Chondrocyte (in vitro differentiated cells): ENCODE measurements around the gene PRTG. TPM values are rescaled to one million over a fixed set of nuclear protein-coding genes. Genes with fewer than 3 reads are reported as not detected.
A peak's percentile ranks its signal among the peaks of the same experiment; 100 is the strongest.

ENCODE experiments used
- DNase-seq: peaks from one replicate; pipeline ENCODE4 v3.0.0; 2021; ENCODE audit warnings: mixed read lengths, low spot score
- H3K27ac Mint-ChIP-seq: one replicate; pipeline ENCODE4 v1.8.0; 2021; ENCODE audit warnings: mild to moderate bottlenecking, moderate library complexity, mixed read lengths; ENCODE audit not compliant: unreplicated experiment
- H3K27me3 Mint-ChIP-seq: 2 replicates; pipeline ENCODE4 v1.8.0; 2021; ENCODE audit warnings: low read depth, mixed read lengths
- H3K36me3 Mint-ChIP-seq: 2 replicates; pipeline ENCODE4 v1.8.0; 2021; ENCODE audit warnings: low read depth, mixed read lengths
- H3K4me1 Mint-ChIP-seq: 2 replicates; pipeline ENCODE4 v1.8.0; 2021; ENCODE audit warnings: low read depth, mild to moderate bottlenecking, mixed read lengths
- H3K4me3 Mint-ChIP-seq: one replicate; pipeline ENCODE4 v1.8.0; 2021; ENCODE audit warnings: mild to moderate bottlenecking, moderate library complexity, mixed read lengths; ENCODE audit not compliant: unreplicated experiment
- H3K9me3 Mint-ChIP-seq: 2 replicates; pipeline ENCODE4 v1.8.0; 2021; ENCODE audit warnings: low read depth, mixed read lengths
- CTCF ChIP-seq: fragments of 200-600 bp; sonication (generic); IDR thresholded peaks from 2 replicates; pipeline ENCODE4 v1.5.0; 2021; ENCODE audit warnings: antibody characterized with exemption, mild to moderate bottlenecking, moderate library complexity
- total RNA-seq: library from RNA; stranded (reverse); gene quantifications from 3 replicates; pipeline ENCODE4 v1.2.1, GENCODE V29; 2021

Gene PRTG
- total RNA-seq, 1 donor from 2014 or later = 3.1 TPM

DNA sequence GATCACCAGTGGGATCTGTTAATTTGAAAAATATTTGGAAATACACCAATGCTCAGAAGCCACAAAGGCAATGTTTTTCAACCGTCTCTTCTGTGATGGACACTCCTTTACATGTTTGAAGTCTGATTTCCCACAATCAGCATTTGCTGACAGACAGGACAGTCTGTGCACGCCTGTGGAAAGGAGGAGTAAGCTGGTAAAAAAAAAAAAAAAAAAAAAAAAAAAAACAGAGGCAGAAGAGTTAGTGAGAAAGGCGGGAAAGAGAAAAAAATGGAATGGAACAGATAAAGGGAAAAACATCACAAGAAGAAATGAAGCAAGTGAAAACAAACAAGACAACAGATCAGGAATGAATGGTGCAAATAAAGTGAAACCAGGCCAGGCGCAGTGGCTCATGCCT is 35.0 kb downstream of the PRTG start:
- no peak for TF ChIP-seq CTCF
- Mint-ChIP-seq H3K27me3 (no peaks in the 10 kb centered on the region), H3K4me3 (no peak overlapping the region), H3K4me1 (peaks cover 18% of the 10 kb centered on the region), H3K36me3 (peaks cover 2% of the 10 kb centered on the region), H3K9me3 (peaks cover 3% of the 10 kb centered on the region), H3K27ac (no peak overlapping the region)
- no peak for DNase-seq

- H3K27me3 Mint-ChIP-seq = no peaks in the 10 kb centered on the region
- peaks cover 18% of the 10 kb centered on the region for H3K4me1 Mint-ChIP-seq
- DNase-seq = no peak
- peaks cover 3% of the 10 kb centered on the region for H3K9me3 Mint-ChIP-seq
- no peak overlapping the region for H3K27ac Mint-ChIP-seq
- H3K4me3 Mint-ChIP-seq = no peak overlapping the region
- H3K36me3 Mint-ChIP-seq = peaks cover 2% of the 10 kb centered on the region
- TF ChIP-seq CTCF = no peak
Measured at GRCh38 chr15:55707518-55707917, 35.4 kb downstream of the PRTG start.

DNA sequence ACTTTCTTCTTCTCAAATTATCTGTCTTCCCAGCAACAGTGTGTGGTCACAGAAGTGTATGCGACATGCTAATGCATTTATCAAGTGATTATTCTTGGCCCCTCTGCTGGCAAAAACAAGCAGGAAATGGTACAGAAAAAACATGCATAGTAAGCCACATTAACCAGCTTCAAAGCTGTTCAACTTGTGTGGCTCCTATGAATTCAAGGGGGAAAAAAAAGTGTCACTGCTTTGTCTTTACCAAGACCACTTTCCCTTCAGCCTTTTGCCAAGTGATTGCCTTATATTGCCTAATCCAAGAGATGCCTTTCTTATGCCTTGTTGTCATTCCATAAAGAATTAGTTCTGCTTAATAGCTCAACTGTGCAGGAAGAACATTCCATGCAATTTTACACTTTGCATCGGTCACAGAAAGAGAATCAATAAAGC is 39.1 kb downstream of the PRTG start:
- peaks cover 15% of the 10 kb centered on the region for H3K4me1 Mint-ChIP-seq
- H3K27me3 Mint-ChIP-seq = no peaks in the 10 kb centered on the region
- DNase-seq = no peak
- H3K36me3 Mint-ChIP-seq = peaks cover 2% of the 10 kb centered on the region
- peak overlapping the region; percentile 62 for H3K27ac Mint-ChIP-seq
- no peak for TF ChIP-seq CTCF
- no peaks in the 10 kb centered on the region for H3K9me3 Mint-ChIP-seq
- H3K4me3 Mint-ChIP-seq = no peak overlapping the region

DNA sequence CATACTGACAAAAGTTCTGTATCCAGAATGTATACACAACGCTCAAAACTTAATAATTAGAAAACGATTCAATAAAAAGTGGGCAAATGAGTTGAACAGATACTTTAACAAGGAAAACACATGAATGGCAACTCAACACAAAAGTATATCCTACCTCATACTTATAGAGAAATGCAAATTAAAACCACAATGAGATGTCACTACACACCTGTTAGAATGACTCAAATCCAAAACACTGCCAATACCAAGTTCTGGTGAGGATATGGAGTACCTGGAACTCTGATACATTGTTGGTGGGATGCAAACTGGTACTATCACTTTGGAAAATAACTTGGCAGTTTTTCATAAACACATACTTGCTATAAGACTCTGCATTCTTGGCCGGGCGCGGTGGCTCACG is 42.1 kb downstream of the PRTG start:
- Mint-ChIP-seq H3K9me3 (no peaks in the 10 kb centered on the region), H3K36me3 (no peaks in the 10 kb centered on the region), H3K27ac (no peak overlapping the region), H3K4me1 (peaks cover 12% of the 10 kb centered on the region), H3K27me3 (no peaks in the 10 kb centered on the region), H3K4me3 (no peak overlapping the region)
- no peak for DNase-seq
- TF ChIP-seq CTCF = no peak

DNA sequence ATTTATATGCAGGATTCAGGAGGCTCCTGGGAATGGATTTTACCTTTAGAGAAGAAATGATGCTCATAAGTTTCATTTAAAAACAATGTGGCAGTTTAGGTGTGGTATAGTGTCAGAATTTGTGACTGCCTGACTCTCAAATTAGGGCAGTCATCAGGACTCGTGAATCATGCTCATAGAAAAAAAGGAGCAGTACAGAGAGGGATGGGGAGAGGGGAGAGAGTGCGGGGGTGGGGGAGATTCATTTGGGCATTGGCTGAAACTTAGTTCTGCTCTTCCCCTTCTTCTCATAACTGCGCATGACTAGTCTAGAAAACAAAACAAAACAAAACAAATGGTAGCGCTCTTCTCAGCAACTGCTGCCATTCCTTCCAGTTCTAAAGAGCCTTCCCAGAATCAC is 44.3 kb downstream of the PRTG start:
- peaks cover 21% of the 10 kb centered on the region for H3K4me1 Mint-ChIP-seq
- no peaks in the 10 kb centered on the region for H3K36me3 Mint-ChIP-seq
- TF ChIP-seq CTCF = no peak
- no peak for DNase-seq
- no peak overlapping the region for H3K4me3 Mint-ChIP-seq
- no peaks in the 10 kb centered on the region for H3K9me3 Mint-ChIP-seq
- H3K27me3 Mint-ChIP-seq = no peaks in the 10 kb centered on the region
- H3K27ac Mint-ChIP-seq = no peak overlapping the region
